NCI-H128 (cell line): ENCODE measurements around the gene C13orf46.

Experiments
- DNase-seq: peaks from one replicate; lab custom pipeline; 2025; ENCODE audit not compliant: unreplicated experiment; lab: John Stamatoyannopoulos, UW

C13orf46 gene

GRCh38 chr13:113941571-113942191 is 32.2 kb downstream of the C13orf46 start:
- DNase-seq, result no peak

- DNase-seq, result no peak
Measured at GRCh38 chr13:113939944-113940297, 34.0 kb downstream of the C13orf46 start.

GRCh38 chr13:113939129-113939943 is 34.5 kb downstream of the C13orf46 start:
- DNase-seq, result no peak

- no peak for DNase-seq
Measured at GRCh38 chr13:113938716-113939115, 35.2 kb downstream of the C13orf46 start.

GRCh38 chr13:113938246-113938645 is 35.6 kb downstream of the C13orf46 start:
- DNase-seq, result no peak

GRCh38 chr13:113937527-113938180 is 36.2 kb downstream of the C13orf46 start:
- no peak for DNase-seq

GRCh38 chr13:113937073-113937472 is 36.8 kb downstream of the C13orf46 start:
- no peak for DNase-seq

GRCh38 chr13:113936166-113936965 is 37.5 kb downstream of the C13orf46 start:
- DNase-seq, result no peak

GRCh38 chr13:113935001-113935844 is 38.7 kb downstream of the C13orf46 start:
- no peak for DNase-seq

- no peak for DNase-seq
Measured at GRCh38 chr13:113934576-113934975, 39.3 kb downstream of the C13orf46 start.

GRCh38 chr13:113933901-113934300 is 40.0 kb downstream of the C13orf46 start:
- DNase-seq, result no peak

- DNase-seq, result no peak
Measured at GRCh38 chr13:113931841-113932459, 41.9 kb downstream of the C13orf46 start.

GRCh38 chr13:113930671-113931637 is 42.9 kb downstream of the C13orf46 start:
- no peak for DNase-seq

GRCh38 chr13:113929628-113930615 is 44.0 kb downstream of the C13orf46 start:
- DNase-seq, result no peak

GRCh38 chr13:113928685-113929627 is 44.9 kb downstream of the C13orf46 start:
- DNase-seq, result no peak
